LNCaP clone FGC (cell line): ENCODE data around the gene PSEN1.

Experiments
- DNase-seq: peaks from one replicate; pipeline ENCODE4 v3.0.0-alpha.2; 2011; ENCODE audit warnings: low read depth
- H3K4me3 ChIP-seq: 2 replicates; pipeline ENCODE4 v1.5.1; 2011; ENCODE audit warnings: mild to moderate bottlenecking, low read depth, low read length, control low read depth
- TF ChIP-seq, protein P1 (sequence below): IDR thresholded peaks from 2 replicates; pipeline ENCODE4 v1.5.1; 2012; ENCODE audit warnings: mild to moderate bottlenecking; ENCODE audit not compliant: control insufficient read depth, insufficient read depth; ENCODE audit errors: extremely low read depth

PSEN1 gene

DNA sequence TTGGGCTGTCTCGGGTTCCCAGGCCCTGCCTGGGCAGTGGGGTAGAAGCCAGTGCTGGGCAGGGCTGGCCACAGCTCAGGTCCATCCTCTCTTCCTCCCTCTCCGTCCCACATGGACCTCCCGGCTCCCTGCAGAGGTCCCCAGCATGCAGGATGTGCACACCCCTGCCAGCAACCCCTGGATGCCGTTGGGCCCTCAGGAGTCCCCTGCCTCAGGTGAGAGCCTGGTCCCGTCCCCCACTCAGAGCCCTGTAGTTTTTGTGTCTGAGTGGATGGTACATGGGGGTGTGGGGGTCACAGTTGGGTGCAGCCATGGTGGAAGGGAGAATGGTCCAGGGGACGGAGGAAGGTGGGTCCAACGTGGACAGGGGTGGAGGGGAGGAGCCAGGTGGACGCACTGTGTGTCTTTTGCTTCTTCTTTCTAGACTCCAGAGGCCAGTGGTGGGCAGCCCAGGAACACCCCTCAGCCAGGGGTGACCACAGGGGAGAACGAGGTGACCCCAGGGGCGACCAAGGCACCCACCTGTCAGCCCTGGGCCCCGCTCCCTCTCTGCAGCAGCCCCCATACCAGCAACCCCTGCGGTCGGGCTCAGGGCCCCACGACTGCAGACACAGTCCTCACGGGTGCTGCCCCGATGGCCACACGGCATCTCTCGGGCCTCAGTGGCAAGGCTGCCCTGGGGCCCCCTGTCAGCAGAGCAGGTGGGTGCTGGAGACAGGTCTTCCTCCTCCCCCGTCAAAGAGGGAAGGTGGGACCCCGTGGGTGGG is 122.7 kb downstream of the PSEN1 start:
- DNase-seq: no peak
- TF ChIP-seq, protein P1, sequence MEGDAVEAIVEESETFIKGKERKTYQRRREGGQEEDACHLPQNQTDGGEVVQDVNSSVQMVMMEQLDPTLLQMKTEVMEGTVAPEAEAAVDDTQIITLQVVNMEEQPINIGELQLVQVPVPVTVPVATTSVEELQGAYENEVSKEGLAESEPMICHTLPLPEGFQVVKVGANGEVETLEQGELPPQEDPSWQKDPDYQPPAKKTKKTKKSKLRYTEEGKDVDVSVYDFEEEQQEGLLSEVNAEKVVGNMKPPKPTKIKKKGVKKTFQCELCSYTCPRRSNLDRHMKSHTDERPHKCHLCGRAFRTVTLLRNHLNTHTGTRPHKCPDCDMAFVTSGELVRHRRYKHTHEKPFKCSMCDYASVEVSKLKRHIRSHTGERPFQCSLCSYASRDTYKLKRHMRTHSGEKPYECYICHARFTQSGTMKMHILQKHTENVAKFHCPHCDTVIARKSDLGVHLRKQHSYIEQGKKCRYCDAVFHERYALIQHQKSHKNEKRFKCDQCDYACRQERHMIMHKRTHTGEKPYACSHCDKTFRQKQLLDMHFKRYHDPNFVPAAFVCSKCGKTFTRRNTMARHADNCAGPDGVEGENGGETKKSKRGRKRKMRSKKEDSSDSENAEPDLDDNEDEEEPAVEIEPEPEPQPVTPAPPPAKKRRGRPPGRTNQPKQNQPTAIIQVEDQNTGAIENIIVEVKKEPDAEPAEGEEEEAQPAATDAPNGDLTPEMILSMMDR: no peak

DNA sequence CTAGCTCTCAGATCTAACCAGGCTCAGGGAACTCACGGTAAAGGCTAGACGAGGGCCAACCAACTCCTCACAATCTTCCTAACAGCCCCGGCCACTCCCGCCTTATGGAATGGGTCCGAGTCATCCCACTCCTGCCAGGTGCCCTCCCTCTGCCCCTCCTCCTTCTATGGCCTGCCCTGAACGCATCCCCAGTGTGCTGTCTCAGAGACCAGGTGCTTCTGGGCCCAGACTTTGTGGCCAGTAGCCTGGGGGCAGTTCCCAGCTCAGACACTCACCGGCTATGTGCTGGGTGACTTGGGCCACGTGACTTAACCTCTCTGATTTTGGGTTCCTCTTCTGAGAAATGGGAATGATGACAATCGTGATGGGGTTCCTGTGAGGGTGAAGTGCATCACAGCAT is 123.5 kb downstream of the PSEN1 start:
- TF ChIP-seq, protein P1: no peak
- no peak overlapping the region for H3K4me3 ChIP-seq
- no peak for DNase-seq

More for the DNA sequence above, 122.7 kb downstream of the PSEN1 start:
- H3K4me3 ChIP-seq: no peak overlapping the region

DNA sequence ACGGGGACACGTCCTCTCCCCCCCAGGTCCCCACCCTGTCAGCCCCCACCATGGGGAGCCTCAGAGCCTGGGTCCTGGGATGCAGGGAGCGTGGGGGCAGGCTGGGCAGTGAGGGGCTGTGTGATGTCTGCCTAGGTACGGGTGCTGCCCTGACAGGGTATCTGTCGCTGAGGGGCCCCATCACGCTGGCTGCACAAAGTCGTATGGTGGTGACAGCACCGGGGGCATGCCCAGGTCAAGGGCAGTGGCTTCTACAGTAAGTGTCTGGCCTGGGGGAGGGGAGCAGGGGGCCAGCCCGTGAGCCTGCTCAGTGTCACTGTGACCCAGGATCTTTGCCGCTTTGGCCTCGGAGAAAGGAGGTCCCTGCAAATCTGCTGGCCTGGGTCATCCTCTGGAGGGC is 124.3 kb downstream of the PSEN1 start:
- no peak overlapping the region for H3K4me3 ChIP-seq
- TF ChIP-seq, protein P1: no peak
- no peak for DNase-seq

DNA sequence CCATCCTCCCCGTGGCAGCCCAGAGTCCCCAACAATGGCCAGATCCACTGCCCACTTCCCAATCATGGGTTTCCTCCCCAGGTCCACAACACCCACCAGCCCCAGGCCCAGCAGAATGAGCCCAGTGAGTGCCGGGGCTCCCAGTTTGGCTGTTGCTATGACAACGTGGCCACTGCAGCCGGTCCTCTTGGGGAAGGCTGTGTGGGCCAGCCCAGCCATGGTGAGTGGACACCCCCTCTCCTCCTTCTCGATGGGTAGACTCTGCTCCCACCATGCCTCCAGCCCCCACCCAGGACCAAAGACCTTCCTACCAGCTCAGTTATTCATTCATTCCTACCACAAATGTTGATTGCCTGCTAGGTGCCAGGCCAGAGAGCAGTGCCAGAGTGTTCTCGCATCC is 124.8 kb downstream of the PSEN1 start:
- no peak overlapping the region for H3K4me3 ChIP-seq
- TF ChIP-seq, protein P1: no peak
- DNase-seq: no peak

DNA sequence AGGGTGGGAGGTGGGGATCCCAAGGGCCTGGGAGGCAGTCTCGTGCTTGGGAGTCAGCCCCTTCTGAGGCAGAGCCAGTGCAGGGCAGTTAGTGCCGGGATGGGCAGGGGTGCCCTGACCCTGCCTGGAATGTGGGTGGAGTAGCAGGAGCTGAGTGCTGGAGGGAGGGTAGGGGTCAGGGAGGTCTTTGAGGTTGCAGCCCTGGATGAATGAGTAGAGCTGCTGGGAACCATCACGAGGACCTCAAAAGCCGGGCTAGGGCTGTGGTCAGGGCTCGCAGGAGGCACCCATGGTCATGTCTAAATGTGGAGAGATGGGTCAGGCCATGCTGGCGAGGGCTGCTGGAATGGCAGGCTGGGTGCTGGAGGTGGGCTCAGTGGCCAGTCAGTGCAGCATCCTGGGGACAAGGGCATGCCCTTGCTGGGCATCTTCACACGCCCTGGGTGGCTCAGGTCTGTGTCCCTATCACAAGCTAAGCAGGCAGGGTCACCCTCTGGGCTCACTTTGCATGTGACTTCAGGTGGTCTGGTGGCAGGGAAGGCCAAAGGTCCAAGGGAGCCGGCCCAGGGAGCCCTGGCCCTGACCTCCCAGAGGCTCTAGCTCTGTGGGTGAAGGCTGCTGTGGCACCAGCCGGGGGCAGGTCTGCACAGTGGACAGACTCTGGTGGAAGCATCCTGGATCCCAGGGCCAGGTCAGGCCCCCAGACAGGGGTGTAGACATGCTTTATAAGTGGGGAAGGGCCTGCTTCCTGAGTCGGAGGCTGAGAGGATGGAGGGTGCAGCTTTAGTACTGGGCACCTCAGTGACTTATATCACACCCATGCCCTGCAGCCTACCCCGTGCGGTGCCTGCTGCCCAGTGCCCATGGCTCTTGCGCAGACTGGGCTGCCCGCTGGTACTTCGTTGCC is 125.5 kb downstream of the PSEN1 start:
- no peak overlapping the region for H3K4me3 ChIP-seq
- no peak for DNase-seq
- TF ChIP-seq, protein P1: no peak

DNA sequence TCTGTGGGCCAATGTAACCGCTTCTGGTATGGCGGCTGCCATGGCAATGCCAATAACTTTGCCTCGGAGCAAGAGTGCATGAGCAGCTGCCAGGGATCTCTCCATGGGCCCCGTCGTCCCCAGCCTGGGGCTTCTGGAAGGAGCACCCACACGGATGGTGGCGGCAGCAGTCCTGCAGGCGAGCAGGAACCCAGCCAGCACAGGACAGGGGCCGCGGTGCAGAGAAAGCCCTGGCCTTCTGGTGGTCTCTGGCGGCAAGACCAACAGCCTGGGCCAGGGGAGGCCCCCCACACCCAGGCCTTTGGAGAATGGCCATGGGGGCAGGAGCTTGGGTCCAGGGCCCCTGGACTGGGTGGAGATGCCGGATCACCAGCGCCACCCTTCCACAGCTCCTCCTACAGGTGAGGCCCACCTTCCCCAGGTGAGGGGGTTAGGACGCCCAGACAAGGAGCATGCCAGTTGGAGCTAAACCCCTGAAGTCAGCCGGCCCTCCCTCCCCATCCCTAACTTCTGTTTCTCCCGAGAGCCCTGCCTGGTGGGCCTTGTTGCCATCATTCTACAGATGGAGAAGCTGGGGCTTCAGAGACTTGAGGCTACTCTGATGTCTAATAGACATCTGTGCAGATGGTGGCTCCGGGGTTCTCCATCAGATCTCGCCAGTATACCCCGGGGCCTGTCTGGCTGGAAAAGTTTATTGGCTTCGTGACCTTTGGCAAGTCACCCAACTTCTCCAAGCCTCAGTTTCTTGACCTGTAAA is 126.3 kb downstream of the PSEN1 start:
- no peak overlapping the region for H3K4me3 ChIP-seq
- no peak for DNase-seq
- TF ChIP-seq, protein P1: no peak
